ENCODE results near the gene PDCD2. TPM values are rescaled to one million over a fixed set of nuclear protein-coding genes. Genes with fewer than 3 reads are reported as not detected.
"Not testable (repeated sequence)": the region's sequence is repeated elsewhere in the genome, so short reads cannot be mapped to it uniquely, and the experiment has no call there.

The PDCD2 gene
- total RNA-seq, 1 donor from 2014 or later: 59.0 TPM

DNA sequence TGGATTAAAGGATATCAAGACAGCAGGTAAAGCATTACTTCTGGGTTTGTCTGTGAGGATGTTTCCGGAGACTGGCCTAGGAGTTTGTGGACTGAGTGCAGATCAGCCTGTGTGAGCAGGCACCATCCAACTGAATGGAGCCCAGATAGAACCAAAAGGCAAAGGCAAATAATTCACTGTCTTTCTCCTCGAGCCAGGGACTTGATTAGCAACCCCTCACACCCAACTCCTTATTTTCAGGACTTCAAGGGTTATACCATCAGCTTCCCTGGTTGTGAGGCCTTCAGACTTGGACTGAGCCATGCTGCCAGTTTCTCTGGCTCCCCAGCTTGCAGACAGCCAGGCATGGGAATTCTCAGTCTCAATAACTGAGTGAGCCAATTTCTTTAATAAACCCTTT, 50.6 kb downstream of the PDCD2 start:
- H3K36me3 Mint-ChIP-seq (ENCODE audit: unreplicated experiment): no peaks in the 10 kb centered on the region

DNA sequence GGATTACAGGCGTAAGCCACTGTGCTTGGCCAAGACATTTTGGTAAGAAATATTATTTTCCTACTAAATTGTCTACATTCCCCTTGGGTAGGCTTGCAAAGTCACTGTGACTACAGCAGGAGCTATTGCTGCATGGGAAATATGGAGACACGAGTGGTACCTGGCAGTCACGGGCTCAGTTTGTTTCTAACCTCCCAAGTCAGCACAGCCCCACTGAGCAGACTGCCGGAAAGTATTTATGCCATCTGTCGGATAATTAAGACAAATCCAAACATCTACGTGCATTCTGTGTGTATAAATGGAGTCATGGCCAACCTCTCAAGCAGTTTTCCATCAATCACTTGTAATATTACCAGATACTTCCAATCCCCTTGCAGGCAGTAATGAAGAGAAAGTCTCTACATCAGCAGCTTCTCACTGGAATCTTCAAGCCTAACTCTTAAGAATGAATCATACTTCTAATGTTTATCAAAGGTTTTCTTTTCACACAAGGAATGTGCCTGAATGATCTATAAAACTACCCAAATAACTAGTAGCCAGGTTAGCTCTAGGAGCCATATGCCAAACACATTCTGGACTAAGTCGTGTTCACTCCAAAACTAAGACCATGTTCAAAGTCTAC, 51.5 kb downstream of the PDCD2 start:
- H3K36me3 Mint-ChIP-seq (ENCODE audit: unreplicated experiment): peaks cover 5% of the 10 kb centered on the region
- peaks cover 1% of the 10 kb centered on the region for H3K27me3 Mint-ChIP-seq (ENCODE audit: unreplicated experiment)
- TF ChIP-seq, protein P1, sequence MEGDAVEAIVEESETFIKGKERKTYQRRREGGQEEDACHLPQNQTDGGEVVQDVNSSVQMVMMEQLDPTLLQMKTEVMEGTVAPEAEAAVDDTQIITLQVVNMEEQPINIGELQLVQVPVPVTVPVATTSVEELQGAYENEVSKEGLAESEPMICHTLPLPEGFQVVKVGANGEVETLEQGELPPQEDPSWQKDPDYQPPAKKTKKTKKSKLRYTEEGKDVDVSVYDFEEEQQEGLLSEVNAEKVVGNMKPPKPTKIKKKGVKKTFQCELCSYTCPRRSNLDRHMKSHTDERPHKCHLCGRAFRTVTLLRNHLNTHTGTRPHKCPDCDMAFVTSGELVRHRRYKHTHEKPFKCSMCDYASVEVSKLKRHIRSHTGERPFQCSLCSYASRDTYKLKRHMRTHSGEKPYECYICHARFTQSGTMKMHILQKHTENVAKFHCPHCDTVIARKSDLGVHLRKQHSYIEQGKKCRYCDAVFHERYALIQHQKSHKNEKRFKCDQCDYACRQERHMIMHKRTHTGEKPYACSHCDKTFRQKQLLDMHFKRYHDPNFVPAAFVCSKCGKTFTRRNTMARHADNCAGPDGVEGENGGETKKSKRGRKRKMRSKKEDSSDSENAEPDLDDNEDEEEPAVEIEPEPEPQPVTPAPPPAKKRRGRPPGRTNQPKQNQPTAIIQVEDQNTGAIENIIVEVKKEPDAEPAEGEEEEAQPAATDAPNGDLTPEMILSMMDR (IDR thresholded peaks at IDR 0.05; ENCODE audit: partially characterized antibody, unreplicated experiment): no peak
- no peak for DNase-seq
- H3K4me1 Mint-ChIP-seq (ENCODE audit: low read depth, unreplicated experiment): no peaks in the 10 kb centered on the region
- H3K27ac Mint-ChIP-seq (ENCODE audit: unreplicated experiment): no peak overlapping the region
- no peaks in the 10 kb centered on the region for H3K9me3 Mint-ChIP-seq (ENCODE audit: unreplicated experiment)
- H3K4me3 Mint-ChIP-seq (ENCODE audit: unreplicated experiment): no peak overlapping the region

More for the DNA sequence above, 50.6 kb downstream of the PDCD2 start:
- H3K27me3 Mint-ChIP-seq (ENCODE audit: unreplicated experiment): peaks cover 1% of the 10 kb centered on the region
- no peaks in the 10 kb centered on the region for H3K9me3 Mint-ChIP-seq (ENCODE audit: unreplicated experiment)
- no peak overlapping the region for H3K4me3 Mint-ChIP-seq (ENCODE audit: unreplicated experiment)
- no peak for DNase-seq
- TF ChIP-seq, protein P1 (IDR thresholded peaks at IDR 0.05; ENCODE audit: partially characterized antibody, unreplicated experiment): no peak
- no peak overlapping the region for H3K27ac Mint-ChIP-seq (ENCODE audit: unreplicated experiment)
- H3K4me1 Mint-ChIP-seq (ENCODE audit: low read depth, unreplicated experiment): no peaks in the 10 kb centered on the region

DNA sequence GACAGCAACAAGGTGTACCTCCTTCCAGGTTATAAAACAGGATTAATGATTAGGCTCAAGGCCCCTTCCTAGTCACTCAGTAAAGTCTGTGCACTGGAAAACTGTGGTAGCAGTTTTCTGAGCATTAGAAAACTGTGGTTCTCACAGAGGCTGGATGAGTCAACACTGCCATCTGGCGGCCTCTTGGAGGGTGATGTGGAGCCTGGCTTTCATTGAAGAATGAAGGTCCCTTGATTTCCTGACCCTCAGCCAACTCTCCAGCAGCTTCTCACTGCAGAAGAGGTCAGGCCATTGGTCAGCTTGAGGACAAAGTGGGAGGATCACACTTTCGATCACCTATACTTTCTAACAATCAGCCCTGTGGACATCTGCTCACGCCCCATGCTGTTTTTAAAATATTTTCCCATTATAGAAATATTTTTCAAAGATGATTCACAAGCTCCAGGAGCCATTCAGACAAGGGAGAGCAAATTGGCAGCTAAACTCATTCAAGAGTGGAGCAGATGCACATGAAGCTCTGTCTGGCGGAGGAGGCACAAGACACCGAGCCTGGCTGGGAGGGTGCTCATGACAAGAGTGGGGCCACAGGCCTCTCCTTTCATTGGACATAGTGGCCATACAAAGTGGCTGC, 54.5 kb downstream of the PDCD2 start:
- TF ChIP-seq, protein P1 (IDR thresholded peaks at IDR 0.05; ENCODE audit: partially characterized antibody, unreplicated experiment): peak; percentile 71
- Mint-ChIP-seq H3K4me1 (ENCODE audit: low read depth, unreplicated experiment) (no peaks in the 10 kb centered on the region), H3K4me3 (ENCODE audit: unreplicated experiment) (no peak overlapping the region), H3K9me3 (ENCODE audit: unreplicated experiment) (no peaks in the 10 kb centered on the region), H3K36me3 (ENCODE audit: unreplicated experiment) (peaks cover 5% of the 10 kb centered on the region), H3K27ac (ENCODE audit: unreplicated experiment) (no peak overlapping the region), H3K27me3 (ENCODE audit: unreplicated experiment) (peaks cover 1% of the 10 kb centered on the region)
- peak; percentile 86 for DNase-seq

DNA sequence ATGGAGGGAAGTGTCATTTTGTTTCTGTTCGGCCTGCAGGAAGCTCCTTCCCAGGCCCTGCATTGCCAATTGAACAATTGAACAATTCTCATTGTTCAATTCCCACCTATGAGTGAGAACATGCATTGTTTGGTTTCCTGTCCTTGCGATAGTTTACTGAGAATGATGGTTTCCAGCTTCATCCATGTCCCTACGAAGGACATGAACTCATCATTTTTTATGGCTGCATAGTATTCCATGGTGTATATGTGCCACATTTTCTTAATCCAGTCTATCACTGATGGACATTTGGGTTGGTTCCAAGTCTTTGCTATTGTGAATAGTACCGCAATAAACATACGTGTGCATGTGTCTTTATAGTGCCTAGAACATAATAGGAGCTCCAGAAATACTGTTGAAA, 56.4 kb downstream of the PDCD2 start:
- H3K4me3 Mint-ChIP-seq (ENCODE audit: unreplicated experiment); H3K27ac Mint-ChIP-seq (ENCODE audit: unreplicated experiment); H3K9me3 Mint-ChIP-seq (ENCODE audit: unreplicated experiment); H3K27me3 Mint-ChIP-seq (ENCODE audit: unreplicated experiment); DNase-seq; H3K36me3 Mint-ChIP-seq (ENCODE audit: unreplicated experiment): not testable (repeated sequence)
- peaks cover 18% of the 10 kb centered on the region for H3K4me1 Mint-ChIP-seq (ENCODE audit: low read depth, unreplicated experiment)

DNA sequence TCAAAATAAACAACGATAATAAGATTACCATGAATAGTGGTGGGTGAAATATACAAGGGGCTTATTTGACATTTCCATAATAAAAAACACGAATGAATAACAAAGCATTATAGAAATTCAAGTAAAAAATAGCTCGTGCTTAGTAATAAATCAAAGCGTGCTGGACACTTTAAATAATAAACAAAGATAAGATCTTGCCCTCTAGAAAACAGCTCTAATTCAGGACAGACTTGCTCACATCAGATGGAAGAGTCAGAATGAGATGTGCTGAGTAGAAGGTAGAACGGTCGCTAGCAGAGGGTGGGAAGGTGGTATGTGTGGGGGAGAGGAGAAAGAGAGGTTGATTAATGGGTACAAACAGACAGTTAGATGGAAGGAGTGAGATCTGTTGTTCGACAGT, 58.6 kb downstream of the PDCD2 start:
- H3K36me3 Mint-ChIP-seq (ENCODE audit: unreplicated experiment): peaks cover 5% of the 10 kb centered on the region
- peaks cover 4% of the 10 kb centered on the region for H3K9me3 Mint-ChIP-seq (ENCODE audit: unreplicated experiment)
- DNase-seq: no peak
- TF ChIP-seq, protein P1 (IDR thresholded peaks at IDR 0.05; ENCODE audit: partially characterized antibody, unreplicated experiment): no peak
- H3K27ac Mint-ChIP-seq (ENCODE audit: unreplicated experiment): no peak overlapping the region
- H3K4me3 Mint-ChIP-seq (ENCODE audit: unreplicated experiment): no peak overlapping the region
- H3K27me3 Mint-ChIP-seq (ENCODE audit: unreplicated experiment): peaks cover 2% of the 10 kb centered on the region
- H3K4me1 Mint-ChIP-seq (ENCODE audit: low read depth, unreplicated experiment): peaks cover 19% of the 10 kb centered on the region

Other genes starting within 250 kb of the PDCD2 start
- gene PSMB1, start 31.3 kb downstream of the PDCD2 start, total RNA-seq (ENCODE audit: unreplicated experiment): 149 TPM
- gene TBP, start 30.3 kb downstream of the PDCD2 start, total RNA-seq (ENCODE audit: unreplicated experiment): 19.9 TPM

Measured in glutamatergic neuron (in vitro differentiated cells).